Measurements from ENCODE around the gene CLDN2. TPM values are rescaled to one million over a fixed set of nuclear protein-coding genes. Genes with fewer than 3 reads are reported as not detected.
A peak's percentile ranks its signal among the peaks of the same experiment; 100 is the strongest.

The CLDN2 gene
- total RNA-seq, 6 experiments from 2014 or later = not detected

DNA sequence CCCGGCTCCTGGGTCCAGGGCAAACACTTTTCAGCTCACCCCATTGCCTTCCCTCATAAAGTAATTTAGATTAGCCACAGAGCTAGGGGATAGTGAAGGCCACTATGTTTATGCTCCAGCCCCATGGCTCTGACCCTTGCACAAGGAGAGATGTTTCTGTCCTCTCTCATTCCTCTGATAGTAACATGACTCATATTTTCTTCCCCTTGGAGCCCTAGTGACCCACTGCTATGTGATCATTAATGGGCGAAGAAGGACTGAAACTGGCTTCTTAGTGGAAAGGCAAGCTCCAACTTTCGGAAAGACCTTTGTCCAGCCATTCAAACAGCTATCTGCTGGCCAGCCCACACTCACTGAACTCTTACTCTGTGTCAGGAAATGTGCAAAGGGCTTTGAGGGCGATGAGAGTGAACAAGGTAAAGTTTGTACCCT is 12.3 kb downstream of the CLDN2 start:
- DNase-seq = peak; percentile 50
- H3K27ac Mint-ChIP-seq = peak overlapping the region; percentile 92

DNA sequence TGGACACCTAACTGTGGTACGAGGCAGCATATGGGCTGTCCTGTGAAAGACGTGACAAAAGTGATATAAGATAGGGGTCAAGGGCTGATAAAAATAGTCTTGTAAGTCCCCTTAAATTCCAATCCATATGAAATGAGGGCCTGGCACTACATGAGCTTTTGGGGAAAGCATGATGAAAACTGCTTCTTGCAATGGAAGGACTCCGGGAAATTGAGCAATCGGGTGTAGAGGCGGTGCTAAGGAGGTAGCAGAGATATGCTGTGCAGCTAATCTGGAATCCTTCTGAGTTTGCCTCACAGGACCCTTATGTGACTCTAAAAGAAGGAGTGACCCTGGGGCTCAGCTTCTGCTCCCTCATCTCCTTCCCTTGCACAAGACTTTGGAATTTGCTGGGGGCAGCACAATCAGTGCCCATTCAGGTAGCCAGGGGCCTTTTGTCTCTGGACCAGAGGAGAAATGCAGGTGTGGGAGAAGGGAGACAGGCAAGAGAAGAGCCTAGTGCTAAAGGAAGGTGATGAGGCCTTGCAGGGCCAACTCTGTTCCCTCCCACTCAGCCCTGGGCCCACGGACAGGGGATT is 12.8 kb downstream of the CLDN2 start:
- no peak for TF ChIP-seq CTCF (IDR thresholded peaks at IDR 0.05)
- Mint-ChIP-seq H3K36me3 (ENCODE audit: low read depth) (no peaks in the 10 kb centered on the region), H3K27ac (peak overlapping the region; percentile 92), H3K4me1 (ENCODE audit: low read depth) (peaks cover 29% of the 10 kb centered on the region), H3K27me3 (ENCODE audit: insufficient read depth) (no peaks in the 10 kb centered on the region; the same call in 1 of the 2 replicates), H3K9me3 (no peaks in the 10 kb centered on the region), H3K4me3 (peak overlapping the region; percentile 64; the same call in 1 of the 2 replicates)
- DNase-seq = peak; percentile 1

More for the DNA sequence above, 12.3 kb downstream of the CLDN2 start:
- no peak for TF ChIP-seq CTCF (IDR thresholded peaks at IDR 0.05)
- H3K9me3 Mint-ChIP-seq = no peaks in the 10 kb centered on the region
- H3K4me1 Mint-ChIP-seq (ENCODE audit: low read depth) = peaks cover 29% of the 10 kb centered on the region
- peak overlapping the region; percentile 64; the same call in 1 of the 2 replicates for H3K4me3 Mint-ChIP-seq
- no peaks in the 10 kb centered on the region for H3K36me3 Mint-ChIP-seq (ENCODE audit: low read depth)
- H3K27me3 Mint-ChIP-seq (ENCODE audit: insufficient read depth) = no peaks in the 10 kb centered on the region; the same call in 1 of the 2 replicates

GRCh38 chrX:106933538-106933961 is 13.3 kb downstream of the CLDN2 start:
- no peak overlapping the region for H3K4me3 Mint-ChIP-seq
- no peak for DNase-seq
- no peak for TF ChIP-seq CTCF (IDR thresholded peaks at IDR 0.05)
- H3K36me3 Mint-ChIP-seq (ENCODE audit: low read depth) = no peaks in the 10 kb centered on the region
- H3K4me1 Mint-ChIP-seq (ENCODE audit: low read depth) = peaks cover 29% of the 10 kb centered on the region
- no peaks in the 10 kb centered on the region; the same call in 1 of the 2 replicates for H3K27me3 Mint-ChIP-seq (ENCODE audit: insufficient read depth)
- peak overlapping the region; percentile 92 for H3K27ac Mint-ChIP-seq
- no peaks in the 10 kb centered on the region for H3K9me3 Mint-ChIP-seq

- H3K27me3 Mint-ChIP-seq (ENCODE audit: insufficient read depth) = no peaks in the 10 kb centered on the region
- H3K4me1 Mint-ChIP-seq (ENCODE audit: low read depth) = peaks cover 29% of the 10 kb centered on the region
- H3K36me3 Mint-ChIP-seq (ENCODE audit: low read depth) = no peaks in the 10 kb centered on the region
- H3K9me3 Mint-ChIP-seq = no peaks in the 10 kb centered on the region
- H3K4me3 Mint-ChIP-seq = no peak overlapping the region
- H3K27ac Mint-ChIP-seq = no peak overlapping the region; the same call in 1 of the 2 replicates
- no peak for DNase-seq
- no peak for TF ChIP-seq CTCF (IDR thresholded peaks at IDR 0.05)
Observed at GRCh38 chrX:106935175-106935574, 15.0 kb downstream of the CLDN2 start.

GRCh38 chrX:106936246-106936645 is 16.0 kb downstream of the CLDN2 start:
- TF ChIP-seq CTCF (IDR thresholded peaks at IDR 0.05) = no peak
- no peak overlapping the region for H3K4me3 Mint-ChIP-seq
- peaks cover 29% of the 10 kb centered on the region for H3K4me1 Mint-ChIP-seq (ENCODE audit: low read depth)
- no peak overlapping the region for H3K27ac Mint-ChIP-seq
- H3K27me3 Mint-ChIP-seq (ENCODE audit: insufficient read depth) = no peaks in the 10 kb centered on the region
- DNase-seq = no peak
- H3K36me3 Mint-ChIP-seq (ENCODE audit: low read depth) = peaks cover 6% of the 10 kb centered on the region; the same call in 1 of the 2 replicates
- H3K9me3 Mint-ChIP-seq = no peaks in the 10 kb centered on the region
